GM21526 (cell line): ENCODE results near the gene PHF10.

Source experiments
- ATAC-seq: cut with Tn5 transposase; IDR thresholded peaks from one replicate; pipeline ENCODE4 v1.9.1; 2021; ENCODE audit warnings: moderate library complexity; ENCODE audit not compliant: unreplicated experiment, low FRiP score

Gene PHF10

DNA sequence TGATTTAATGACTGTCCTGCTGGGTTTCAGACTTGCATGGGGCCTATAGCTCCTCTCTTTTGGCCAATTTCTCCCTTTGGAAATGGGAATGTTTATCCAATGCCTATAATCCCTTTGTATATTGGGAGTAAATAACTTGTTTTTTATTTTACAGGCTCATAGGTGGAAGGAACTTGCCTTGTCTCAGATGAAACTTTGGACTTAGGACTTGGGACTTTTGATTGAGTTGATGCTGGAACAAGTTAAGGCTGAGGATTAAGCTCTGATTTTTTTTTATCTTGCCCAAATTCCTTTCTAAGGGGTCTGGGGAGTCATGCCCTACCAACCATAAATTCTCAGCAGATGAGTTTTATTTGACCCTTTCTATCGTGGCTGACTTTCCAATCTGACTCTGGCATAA, 46.0 kb downstream of the PHF10 start:
- ATAC-seq = no peak

DNA sequence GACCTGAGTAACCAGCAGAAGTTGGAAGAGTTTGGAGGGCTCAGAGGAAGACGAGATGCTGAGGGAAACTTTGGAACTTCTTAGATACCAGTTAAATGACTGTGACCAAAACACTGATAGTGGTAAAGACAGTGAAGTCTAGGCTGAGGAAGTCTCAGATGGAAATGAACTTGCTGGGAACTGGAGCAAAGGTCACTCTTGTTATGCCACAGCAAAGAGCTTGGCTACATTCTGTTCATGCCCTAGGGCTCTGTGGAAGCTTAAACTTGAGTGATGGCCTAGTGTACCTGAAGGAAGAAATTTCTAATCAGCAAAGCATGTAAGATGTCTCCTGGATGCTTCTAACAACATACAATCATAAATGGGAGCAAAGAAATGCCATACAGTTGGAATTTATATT, 47.2 kb downstream of the PHF10 start:
- ATAC-seq = no peak

DNA sequence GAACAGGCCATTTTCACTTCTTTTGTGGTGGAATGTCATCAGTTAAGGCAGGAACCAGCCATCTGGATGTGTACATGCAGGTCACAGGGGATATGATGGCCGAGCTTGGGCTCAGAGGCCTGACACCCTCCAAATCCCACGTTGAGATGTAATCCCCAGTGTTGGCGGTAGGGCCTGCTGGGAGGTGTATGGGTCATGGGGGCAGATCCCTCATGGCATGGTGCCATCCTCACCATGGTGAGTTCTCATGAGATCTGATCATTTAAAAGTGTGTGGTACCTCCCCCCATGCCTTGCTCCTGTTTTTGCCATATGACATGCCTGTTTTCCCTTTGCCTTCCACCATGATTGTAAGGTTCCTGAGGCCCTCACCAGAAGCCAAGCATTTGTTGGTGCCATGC, 49.3 kb downstream of the PHF10 start:
- ATAC-seq = no peak

DNA sequence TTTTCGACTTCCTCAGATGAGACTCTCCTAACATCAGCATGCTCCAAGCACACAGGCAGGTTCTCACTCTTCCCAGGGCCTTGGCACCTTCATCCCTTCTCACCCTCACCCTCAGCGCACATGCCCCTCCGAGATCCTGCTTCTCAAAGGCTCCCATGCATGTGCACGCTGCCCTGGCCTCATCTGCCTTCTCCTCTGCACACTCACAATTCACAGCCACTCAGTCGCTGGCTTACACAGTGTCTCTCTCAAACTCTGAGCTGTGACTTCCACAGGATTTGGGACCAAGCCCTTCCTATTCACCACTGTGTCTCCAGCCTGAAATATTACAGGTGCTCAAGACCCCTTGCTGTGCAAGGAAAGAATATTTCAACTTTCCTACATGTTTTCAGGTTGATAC, 52.7 kb downstream of the PHF10 start:
- no peak for ATAC-seq

DNA sequence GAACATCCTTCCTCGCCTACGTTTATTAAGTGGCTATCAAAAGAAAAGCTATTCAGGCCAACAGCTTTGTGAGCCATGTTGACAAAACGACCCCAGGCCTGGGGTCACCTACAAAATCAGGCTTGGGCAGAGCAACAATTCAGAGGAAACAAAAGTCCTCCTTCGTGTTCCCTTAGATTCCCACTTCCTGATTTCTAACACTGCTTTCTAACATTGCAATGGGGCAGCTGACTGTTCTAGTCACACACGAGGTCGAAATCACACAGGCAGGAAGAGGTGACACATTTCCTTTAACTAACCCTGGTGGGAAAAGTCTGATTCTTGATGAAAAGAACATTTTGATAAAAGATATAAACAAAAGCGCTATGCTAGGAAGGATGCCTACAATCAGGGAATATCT, 54.4 kb downstream of the PHF10 start:
- no peak for ATAC-seq

DNA sequence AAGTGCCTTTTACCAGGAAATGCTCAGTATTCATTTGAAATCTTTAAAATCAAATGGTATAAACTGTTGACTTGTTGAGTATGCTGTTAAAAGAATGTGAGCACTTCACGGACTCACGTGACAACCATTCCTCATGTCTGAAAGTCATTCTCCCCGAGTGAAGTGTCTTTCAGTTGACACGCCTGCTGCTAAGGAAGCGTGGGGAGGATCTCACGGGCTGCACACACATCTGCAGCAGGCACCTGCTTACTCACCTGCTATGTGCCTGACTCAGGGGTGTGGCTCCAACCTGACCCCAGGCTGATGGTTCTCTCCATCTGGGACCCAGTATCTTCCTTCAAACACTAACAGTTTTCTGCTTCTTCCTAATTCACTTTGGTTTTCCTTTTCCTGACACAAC, 55.2 kb downstream of the PHF10 start:
- ATAC-seq = no peak

DNA sequence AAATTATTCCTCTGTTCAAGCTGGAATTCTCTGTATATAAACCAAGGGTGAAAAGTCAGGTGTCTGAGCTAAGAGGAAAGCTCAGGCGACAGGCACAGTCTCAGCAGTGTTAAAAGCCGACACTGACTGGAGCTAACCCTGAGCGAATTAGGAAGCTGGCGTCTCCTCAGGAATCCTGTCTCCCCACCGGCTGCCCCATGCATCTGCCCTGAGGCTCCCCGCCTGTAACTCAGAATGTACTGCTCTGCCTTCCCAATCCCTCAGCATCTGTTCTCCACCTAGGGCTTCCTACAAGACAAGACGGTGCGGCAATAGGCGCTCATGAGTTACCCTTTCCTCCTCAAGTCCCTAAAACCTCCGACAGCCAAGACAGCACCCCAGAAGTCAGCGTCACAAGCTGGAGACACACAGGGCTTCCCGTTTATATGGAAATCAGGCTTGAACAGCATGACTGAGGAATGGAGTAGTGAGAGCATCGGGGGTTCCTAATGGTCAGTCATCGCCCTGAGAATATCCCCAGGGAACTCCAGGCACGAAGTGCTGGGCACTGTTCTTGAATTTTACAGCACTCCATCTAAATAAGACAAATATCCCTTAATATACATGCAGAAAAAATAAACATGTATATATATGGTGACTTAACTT, 56.0 kb downstream of the PHF10 start:
- no peak for ATAC-seq

DNA sequence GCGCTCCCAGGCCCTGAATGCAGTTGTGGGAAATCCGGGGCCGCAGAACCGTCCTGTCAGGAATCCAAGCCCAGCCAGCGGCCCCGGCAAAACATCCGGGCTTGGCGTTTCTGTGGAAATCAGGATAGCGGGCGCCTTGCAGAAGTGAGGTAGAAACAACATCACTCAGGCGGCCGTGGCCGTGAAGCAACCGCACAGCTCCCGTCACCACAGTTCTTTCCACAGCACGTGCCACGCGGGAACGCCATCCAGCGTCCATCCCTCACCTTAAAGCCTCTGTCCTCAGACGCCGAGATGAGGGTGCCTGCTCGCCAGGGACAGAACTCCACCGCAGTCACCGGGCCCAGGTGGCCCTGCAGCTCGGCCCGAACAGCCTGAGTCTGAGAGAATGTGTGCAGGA, 56.6 kb downstream of the PHF10 start:
- ATAC-seq = no peak

DNA sequence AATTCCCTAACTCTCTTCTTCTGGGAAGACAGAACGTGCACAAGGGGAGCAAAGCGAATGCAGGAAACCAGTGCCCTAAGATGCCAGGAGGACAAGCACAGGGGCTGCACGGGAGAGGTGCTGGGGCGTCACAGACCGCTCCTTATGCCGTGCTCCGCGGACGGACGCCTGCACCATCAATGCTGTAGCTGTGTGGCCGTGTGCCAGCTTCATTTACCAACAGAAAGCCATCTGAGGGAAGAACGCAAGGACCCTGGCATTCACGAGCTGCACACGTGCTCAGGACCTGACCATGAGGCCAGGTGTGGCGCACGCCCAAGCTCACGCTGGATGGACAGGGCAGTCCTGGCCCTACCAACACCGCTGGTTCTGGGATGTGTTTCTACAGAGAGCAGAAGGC, 57.9 kb downstream of the PHF10 start:
- ATAC-seq = no peak

DNA sequence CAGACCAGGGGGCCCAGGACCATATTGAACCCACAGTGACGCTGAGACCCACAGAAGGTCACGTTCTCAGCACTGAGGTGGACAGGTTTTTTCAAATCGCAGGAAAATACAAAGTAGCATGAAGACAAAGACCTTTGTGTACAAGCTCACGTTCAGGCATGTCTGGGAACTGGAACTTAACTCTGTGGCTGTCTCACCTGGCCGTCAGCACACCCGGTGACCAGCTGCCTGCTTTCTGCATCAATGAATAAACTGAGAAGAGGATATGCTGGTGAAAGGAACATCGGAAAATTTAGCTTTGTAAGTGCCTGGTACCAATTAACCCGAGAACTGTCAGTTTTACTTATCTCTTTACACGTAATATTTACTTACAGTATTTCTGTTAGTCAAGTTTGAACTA, 59.0 kb downstream of the PHF10 start:
- no peak for ATAC-seq

DNA sequence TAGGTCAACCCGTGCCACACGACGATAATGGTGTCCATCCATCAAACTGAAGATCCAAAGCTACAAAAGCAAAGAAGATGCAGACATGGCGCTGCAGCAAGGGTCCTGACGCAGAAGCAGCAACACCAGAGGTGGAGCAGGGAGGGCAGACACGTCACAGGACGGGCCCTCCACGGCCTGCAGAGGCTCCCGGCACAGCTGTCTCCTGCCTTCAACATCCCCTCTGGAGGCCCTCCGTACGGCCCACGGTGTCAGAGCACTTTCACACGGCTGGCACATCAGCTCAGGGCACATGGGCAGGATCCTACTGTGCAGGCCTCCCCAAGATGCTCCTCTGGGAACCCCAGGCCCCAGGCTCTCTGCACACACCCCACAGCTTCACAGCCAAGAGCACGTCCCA, 60.1 kb downstream of the PHF10 start:
- no peak for ATAC-seq

DNA sequence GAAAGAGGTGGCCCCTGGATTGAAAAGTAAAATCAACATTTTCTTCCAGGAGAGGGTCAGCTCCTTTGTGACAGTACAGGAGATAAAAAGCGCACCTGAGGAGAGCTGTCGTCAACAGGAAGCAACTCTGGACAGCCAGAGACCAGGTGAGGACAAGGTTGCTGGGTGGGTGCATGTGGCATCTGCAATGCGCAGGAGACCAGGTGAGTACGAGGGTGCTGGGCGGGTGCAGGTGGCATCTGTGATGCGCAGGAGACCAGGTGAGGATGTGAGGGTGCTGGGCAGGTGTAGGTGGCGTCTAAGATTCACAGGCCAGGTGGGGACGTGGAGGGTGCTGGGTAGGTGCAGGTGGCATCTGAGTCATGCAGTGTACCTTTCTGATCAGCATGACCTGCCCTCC, 60.8 kb downstream of the PHF10 start:
- ATAC-seq = no peak

DNA sequence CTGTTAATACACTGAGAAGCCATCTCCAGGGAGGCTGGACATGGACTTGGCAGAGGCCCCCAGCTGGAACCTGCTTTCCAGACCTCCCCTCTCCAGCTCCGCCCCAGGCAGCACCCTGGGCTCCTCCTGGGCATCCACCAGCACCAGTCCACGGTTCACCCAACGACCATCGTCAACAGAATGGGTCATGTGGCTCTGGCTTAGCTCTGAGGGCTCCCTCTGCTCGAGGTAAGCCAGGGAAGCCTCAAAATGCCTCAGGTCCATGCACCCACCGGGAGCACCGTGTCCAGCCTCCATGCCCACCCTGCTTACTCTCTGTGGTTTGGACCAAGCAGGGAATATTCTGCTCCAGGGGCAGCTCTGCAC, 62.9 kb downstream of the PHF10 start:
- ATAC-seq = no peak

DNA sequence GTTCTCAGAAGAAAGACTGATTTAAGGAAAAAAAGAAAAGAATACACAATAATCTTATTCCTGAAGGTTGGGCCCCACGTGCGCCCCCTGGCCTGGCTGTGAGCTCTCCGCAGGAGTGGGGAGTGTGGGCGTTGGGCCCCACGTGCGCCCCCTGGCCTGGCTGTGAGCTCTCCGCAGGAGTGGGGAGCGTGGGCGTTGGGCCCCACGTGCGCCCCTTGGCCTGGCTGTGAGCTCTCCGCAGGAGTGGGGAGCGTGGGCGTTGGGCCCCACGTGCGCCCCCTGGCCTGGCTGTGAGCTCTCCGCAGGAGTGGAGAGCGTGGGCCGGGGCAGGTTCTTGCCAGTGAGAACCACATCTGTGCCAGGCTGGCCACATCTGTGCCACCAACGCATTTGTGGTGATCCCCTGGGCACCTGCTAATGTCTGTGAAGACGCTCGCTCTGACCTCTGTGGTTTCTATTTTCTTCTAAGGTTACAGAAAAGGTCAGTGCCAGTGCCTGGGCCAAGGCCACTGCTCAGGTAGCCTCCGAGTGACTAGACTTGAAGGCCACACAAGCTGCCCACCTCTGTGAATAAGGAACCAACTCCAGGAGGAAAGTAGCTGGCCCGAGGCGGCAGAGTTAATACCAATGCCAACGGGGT, 63.4 kb downstream of the PHF10 start:
- no peak for ATAC-seq

DNA sequence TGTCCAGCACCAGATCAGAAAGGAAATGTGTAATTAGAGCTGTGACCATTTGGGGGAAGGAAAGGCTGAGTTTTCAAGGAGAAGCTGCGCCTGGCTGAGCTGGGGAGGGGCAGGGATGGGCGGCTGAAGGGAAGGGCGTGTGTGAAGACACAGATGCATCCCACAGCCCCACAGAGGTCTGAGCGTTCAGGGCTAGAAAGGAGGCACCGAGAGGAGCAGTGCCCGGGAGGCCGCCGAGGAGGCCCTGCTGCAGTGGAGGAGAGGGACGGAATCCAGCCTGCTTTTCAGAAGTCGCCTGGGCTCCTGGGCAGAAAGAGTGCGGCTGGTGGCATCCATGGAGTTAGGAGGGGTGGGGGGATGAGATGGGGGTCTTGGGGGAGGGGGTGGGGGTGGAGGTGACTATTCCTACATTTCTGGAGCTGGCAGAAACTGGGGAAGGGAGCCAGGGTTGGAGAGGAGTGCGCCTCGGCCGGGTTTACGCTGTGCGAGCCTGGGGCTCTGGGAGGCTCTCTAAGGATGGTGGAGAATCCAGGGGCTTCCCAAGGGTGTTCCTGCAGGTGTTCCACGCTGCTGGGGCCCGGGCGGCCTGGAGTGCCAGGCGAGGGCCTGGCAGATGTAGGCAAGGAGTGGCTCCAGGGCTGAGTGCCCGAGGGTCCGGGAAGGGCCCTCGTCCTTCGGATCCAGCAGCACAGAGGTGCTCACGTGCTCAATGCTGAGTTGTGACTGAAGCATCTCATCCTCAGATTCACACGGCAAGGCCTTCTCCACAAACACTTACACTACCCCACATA, 64.3 kb downstream of the PHF10 start:
- no peak for ATAC-seq

DNA sequence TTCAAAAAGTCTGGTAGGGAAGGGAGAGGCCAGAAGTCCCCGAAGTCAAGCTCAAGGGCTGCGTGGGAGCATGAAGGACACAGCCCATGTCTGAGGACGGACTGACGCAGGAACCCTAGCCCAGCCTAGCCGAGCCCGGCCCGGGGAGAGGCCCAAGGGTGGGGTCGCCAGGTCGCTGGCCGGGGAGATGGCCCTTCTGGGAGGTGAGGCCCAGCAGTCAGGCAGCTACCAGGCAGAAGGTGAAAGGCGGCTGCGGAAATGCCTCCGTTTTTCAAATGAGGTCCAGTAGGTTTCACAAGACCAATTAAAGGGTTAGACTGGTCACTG, 67.1 kb downstream of the PHF10 start:
- no peak for ATAC-seq

DNA sequence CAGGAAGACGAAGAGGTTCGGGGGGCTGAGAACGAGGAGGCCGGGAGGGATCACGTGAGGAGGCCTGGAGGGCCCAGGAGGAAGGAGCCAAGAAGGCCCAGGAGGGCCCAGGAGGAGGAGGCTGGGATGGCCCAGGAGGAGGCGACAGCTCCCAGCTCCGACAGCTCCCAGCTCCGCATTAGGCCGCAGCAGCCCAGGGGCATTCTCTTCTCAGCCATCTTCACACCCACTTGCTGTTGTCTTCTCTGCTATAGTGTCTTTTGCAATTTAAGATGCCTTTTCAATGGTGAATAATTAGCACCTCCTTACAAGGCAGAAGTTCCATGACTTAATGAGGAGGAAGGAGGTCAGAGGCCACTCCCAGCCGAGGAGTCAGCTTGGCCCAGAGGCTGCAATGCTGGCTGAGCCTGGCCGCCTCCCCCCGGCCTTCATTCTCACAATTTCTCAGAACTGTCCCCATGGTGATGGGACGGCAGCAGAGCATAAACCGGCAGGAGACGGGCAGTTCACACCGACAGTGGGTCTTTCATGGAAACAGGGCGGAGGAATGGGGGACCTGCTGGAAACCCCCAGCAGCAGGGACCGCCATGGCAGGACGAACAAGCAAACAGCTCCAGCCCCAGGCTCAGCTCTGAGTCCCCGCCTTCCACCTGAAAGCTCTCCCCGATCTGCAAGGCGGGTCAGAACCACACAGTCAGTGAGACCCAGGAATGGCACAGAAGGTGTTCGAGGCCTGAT, 67.6 kb downstream of the PHF10 start:
- ATAC-seq = no peak

DNA sequence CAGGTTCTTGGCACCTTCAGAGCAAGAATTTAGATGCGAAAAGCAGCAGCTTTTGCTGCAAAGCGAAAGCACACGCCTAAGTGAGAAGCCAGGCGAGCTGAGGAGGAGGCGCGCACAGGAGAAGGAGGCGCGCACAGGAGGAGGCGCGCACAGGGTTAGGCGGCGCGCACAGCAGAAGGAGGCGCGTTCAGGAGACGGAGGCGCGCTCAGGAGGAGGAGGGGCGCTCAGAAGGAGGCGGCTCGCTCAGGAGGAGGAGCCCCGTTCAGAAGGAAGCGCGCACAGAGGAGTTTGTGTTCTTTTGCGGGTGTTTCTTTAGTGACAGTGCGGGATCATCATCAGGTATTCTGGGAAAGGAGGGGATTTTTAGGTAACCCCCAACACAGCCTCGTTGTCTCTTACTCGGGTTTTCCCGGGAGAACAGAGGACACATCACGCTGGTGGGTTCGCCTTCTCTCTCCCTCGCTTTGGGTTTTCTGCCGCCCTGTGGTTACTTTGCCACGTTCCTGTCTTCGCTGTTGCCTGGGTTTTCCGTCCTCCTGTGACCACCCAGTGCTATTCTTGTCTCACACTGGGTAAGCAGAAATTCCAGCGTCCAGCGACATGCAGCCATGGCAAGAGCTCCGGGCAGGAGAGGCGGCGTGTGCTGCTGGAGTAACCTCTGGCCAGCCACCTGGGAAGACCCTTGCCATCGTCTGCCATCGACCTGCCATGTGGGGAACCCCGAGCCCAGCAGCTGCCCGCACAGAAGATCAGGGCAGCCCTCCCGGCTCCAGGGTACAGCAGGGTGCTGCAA, 69.5 kb downstream of the PHF10 start:
- peak; percentile 92 for ATAC-seq
